Measurements from ENCODE around the gene PARPBP.

GRCh38 chr12:102120564-102120873, 536 bp downstream of the PARPBP start:
- TF ChIP-seq EP300 (IDR thresholded peaks at IDR 0.05) (no peak), REST (IDR thresholded peaks at IDR 0.05) (no peak), ELK1 (IDR thresholded peaks at IDR 0.05; ENCODE audit: low read depth, low read length) (no peak), HDAC2 (IDR thresholded peaks at IDR 0.05) (no peak), CTCF (IDR thresholded peaks at IDR 0.05) (no peak), RCOR1 (IDR thresholded peaks at IDR 0.05; ENCODE audit: low read depth, low read length) (no peak), POLR2A (IDR thresholded peaks at IDR 0.05; ENCODE audit: low read length) (no peak), HOXB13 (CRISPR knock-in tag; IDR thresholded peaks at IDR 0.05; ENCODE audit: low read depth) (no peak), BHLHE40 (IDR thresholded peaks at IDR 0.05; ENCODE audit: low read depth, low read length) (no peak), KDM1A (IDR thresholded peaks at IDR 0.05; ENCODE audit: low read depth) (no peak), CHD4 (IDR thresholded peaks at IDR 0.05; ENCODE audit: borderline replicate concordance) (no peak)

All from A549 (cell line).